ENCODE results near the gene PRAMEF8.
"Not testable (repeated sequence)": the region's sequence is repeated elsewhere in the genome, so short reads cannot be mapped to it uniquely, and the experiment has no call there.

Gene PRAMEF8

GRCh38 chr1:13285037-13285436 lies at the start of gene PRAMEF8:
Gene PRAMEF8 (minus strand): TSS chr1:13285137. CDS start chr1:13284091, 1,046 bp downstream.
- DNase-seq (ENCODE audit: low read depth in 2 of 2): not testable (repeated sequence)

DNA sequence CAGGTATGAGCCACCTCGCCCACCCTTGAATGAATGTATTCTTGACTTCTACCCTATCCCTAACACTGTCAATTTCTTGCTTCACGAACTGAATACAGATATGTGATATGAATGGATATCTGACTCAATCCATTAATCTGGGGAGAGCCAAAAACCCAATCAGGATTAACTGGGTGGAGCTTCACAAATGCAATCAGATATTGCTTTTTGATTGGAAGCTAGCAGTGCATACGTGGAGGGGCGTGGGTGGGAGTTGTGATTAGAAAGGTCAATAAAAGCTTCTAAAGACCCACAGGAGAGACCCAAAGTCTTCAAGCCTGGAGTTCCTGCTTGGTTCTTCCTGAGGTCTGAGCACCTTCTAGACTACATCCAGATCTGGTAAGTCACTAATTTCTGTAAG lies 30.3 kb upstream of the PRAMEF8 start, which contains the start of gene PRAMEF15:
PRAMEF15 (plus strand) TSS at position 301 of the 400 bp plus-strand sequence. CDS start 2,827 bp downstream, outside the sequence.
- DNase-seq (ENCODE audit: low read depth in 2 of 2): not testable (repeated sequence)

- not testable (repeated sequence) for DNase-seq (ENCODE audit: low read depth in 2 of 2)
These were observed 18.3 kb upstream of the PRAMEF8 start, which contains the start of gene PRAMEF33 for GRCh38 chr1:13303239-13303638. Gene PRAMEF33 (plus strand): TSS chr1:13303539. CDS start chr1:13305955, 2,416 bp downstream.

GRCh38 chr1:13302197-13302596 lies 17.3 kb upstream of the PRAMEF8 start:
- not testable (repeated sequence) for DNase-seq (ENCODE audit: low read depth in 2 of 2)

DNA sequence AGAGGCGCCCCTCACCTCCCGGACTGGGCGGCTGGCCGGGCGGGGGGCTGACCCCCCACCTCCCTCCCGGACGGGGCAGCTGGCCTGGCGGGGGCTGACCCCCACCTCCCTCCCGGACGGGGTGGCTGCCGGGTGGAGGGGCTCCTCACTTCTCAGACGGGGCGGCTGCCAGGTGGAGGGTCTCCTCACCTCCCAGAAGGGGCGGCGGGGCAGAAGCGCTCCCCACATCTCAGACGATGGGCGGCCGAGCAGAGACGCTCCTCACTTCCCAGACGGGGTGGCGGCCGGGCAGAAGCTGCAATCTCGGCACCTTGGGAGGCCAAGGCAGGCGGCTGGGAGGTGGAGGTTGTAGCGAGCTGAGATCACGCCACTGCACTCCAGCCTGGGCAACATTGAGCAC lies 13.8 kb upstream of the PRAMEF8 start:
- not testable (repeated sequence) for DNase-seq (ENCODE audit: low read depth in 2 of 2)

GRCh38 chr1:13297216-13297931 lies 12.4 kb upstream of the PRAMEF8 start:
- DNase-seq (ENCODE audit: low read depth in 2 of 2): not testable (repeated sequence)

DNA sequence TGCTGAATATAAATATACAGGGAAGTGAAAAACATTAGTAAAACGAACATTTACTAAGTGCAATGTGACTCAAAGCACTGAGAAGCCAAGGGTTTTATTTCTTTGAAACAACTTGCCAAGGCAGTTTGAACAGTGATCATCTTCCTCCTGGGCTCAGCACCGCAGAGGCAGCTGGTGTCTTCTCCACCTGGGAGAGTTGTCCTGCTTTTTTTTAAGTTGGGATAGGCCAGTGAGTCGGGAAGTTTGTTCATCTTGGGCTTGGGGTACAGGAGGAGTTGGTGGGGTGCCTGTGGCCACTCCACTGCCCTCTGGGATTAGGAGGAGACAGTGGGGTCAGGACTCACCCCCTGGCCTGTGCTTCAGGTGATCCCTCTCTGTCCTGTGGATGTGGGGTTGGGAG lies 4.1 kb upstream of the PRAMEF8 start:
- not testable (repeated sequence) for DNase-seq (ENCODE audit: low read depth in 2 of 2)

GRCh38 chr1:13279617-13280016 lies 5.3 kb downstream of the PRAMEF8 start:
- DNase-seq (ENCODE audit: low read depth in 2 of 2): not testable (repeated sequence)

GRCh38 chr1:13277016-13277415 lies 7.9 kb downstream of the PRAMEF8 start:
- not testable (repeated sequence) for DNase-seq (ENCODE audit: low read depth in 2 of 2)

DNA sequence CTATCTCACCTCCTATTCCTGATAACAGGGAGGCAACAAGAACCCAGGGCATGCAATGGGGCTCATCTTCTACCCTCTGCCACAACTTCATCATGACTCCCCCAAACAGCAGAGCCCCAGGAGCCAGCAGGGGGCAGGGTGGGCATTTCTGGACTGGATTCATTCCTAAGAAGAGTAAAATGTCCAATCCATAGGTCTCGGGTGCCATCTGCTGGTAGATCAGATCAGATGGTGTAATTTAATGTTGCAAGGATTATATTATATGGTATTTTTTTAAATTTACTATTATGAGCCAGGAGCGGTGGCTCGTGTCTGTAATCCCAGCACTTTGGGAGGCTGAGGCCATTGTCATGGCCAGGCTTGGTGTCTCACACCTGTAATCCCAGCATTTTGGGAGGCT lies 19.8 kb downstream of the PRAMEF8 start:
- not testable (repeated sequence) for DNase-seq (ENCODE audit: low read depth in 2 of 2)

- DNase-seq (ENCODE audit: low read depth in 2 of 2): not testable (repeated sequence)
These were observed 31.0 kb downstream of the PRAMEF8 start, which contains the start of gene PRAMEF5 for GRCh38 chr1:13253898-13254297. Gene PRAMEF5 (plus strand): TSS chr1:13254198. CDS start chr1:13259269, 5,071 bp downstream.

DNA sequence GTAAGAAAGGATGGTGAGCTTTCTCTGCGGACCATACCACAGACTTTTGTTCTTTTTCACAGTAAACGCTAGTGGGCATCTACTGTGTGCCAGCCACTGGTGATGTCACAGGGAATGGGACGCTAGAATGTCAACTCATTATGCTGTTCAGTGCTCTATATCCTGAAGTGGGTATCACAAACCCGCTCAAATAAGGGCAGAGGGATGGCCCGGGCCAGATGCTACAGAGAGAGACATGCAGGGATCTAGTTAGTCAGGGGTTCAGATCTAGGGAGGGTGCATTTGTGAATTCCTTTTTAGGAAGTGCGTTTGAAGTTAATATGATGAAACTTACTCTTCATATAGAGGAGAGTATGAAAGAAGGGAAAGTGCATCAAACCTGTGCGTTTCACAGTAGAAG lies 37.8 kb downstream of the PRAMEF8 start:
- not testable (repeated sequence) for DNase-seq (ENCODE audit: low read depth in 2 of 2)

GRCh38 chr1:13246554-13246871 lies 38.4 kb downstream of the PRAMEF8 start:
- DNase-seq (ENCODE audit: low read depth in 2 of 2): not testable (repeated sequence)

DNA sequence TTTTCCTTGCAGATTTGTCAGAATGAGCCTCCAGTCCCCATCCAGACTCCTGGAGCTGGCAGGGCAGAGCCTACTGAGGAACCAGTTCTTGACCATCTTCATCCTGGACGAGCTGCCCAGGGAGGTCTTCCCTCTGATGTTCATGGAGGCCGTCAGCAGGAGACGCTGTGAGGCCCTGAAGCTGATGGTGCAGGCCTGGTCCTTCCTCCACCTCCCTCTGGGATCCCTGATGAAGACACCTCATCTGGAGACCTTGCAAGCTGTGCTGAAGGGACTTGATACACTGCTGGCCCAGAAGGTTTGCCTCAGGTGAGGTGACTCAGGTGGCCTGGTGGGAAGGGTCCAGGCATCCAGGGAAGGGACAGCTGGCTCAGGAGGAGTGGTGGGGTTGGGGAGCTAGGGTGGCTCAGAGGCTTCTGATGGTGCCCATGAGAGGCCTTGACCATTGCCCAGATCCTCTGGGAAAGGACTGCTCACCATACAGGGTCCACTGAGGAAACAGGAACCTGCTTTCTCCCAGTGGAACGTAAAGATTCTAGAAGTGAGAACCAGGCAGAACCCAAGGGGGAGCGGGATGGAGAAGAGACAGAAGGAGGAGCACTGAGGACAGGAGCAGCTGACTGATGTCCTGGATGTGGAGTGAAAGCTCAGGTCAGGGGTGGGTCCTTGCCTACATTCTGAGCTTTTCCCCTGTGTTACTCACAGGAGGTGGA lies 38.9 kb downstream of the PRAMEF8 start:
- not testable (repeated sequence) for DNase-seq (ENCODE audit: low read depth in 2 of 2)

- not testable (repeated sequence) for DNase-seq (ENCODE audit: low read depth in 2 of 2)
These were observed 41.2 kb downstream of the PRAMEF8 start for GRCh38 chr1:13243536-13244263.

DNA sequence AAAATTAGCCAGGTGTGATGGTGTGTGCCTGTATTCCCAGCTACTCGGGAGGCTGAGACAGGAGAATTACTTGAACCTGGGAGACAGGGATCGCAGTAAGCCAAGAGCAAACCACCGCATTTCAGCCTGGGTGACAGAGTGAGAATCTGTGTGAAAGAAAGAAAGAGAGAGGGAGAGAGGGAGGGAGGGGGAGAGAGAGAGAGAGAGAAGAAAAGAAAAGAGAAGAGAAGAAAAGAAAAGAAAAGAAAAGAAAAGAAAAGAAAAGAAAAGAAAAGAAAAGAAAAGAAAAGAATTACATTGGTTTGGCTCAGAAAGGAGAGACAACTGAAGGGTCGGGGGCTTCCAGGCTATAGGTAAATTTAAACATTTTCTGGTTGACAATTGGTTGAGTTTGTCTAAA lies 45.3 kb downstream of the PRAMEF8 start:
- not testable (repeated sequence) for DNase-seq (ENCODE audit: low read depth in 2 of 2)

DNA sequence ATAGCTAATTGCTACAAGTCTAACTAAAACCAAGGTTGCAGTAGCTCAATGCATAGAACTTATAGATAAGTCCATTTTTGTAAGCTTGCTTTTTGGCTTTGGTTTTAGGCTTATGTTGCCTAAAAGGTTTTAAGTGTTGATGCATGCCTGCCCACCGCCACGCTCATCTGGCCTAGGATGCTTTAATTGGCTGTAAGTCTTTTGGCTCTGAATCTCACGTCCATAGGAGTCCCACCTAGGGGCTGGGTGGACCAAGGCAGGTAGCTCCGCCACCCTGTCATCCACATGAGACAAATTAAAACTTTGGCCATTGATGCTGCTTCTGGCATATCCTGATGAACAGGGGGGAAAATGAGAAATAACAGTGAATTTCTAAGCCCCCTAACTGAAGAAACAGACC lies 47.4 kb downstream of the PRAMEF8 start:
- not testable (repeated sequence) for DNase-seq (ENCODE audit: low read depth in 2 of 2)

GRCh38 chr1:13234057-13234456 lies 50.9 kb downstream of the PRAMEF8 start:
- not testable (repeated sequence) for DNase-seq (ENCODE audit: low read depth in 2 of 2)

- DNase-seq (ENCODE audit: low read depth in 2 of 2): not testable (repeated sequence)
These were observed 52.9 kb downstream of the PRAMEF8 start for GRCh38 chr1:13232056-13232455.

Measured in activated CD4-positive, alpha-beta T cell treated with anti-CD3 and anti-CD28 coated beads for 24 hours (primary cell).